Measurements from ENCODE around the gene BNC2.
A peak's percentile ranks its signal among the peaks of the same experiment; 100 is the strongest.

BNC2 gene

GRCh38 chr9:16387382-16387781 lies 483.1 kb downstream of the BNC2 start:
- DNase-seq (ENCODE audit: extremely low read depth, low read depth), result no peak
- TF ChIP-seq, protein P1, sequence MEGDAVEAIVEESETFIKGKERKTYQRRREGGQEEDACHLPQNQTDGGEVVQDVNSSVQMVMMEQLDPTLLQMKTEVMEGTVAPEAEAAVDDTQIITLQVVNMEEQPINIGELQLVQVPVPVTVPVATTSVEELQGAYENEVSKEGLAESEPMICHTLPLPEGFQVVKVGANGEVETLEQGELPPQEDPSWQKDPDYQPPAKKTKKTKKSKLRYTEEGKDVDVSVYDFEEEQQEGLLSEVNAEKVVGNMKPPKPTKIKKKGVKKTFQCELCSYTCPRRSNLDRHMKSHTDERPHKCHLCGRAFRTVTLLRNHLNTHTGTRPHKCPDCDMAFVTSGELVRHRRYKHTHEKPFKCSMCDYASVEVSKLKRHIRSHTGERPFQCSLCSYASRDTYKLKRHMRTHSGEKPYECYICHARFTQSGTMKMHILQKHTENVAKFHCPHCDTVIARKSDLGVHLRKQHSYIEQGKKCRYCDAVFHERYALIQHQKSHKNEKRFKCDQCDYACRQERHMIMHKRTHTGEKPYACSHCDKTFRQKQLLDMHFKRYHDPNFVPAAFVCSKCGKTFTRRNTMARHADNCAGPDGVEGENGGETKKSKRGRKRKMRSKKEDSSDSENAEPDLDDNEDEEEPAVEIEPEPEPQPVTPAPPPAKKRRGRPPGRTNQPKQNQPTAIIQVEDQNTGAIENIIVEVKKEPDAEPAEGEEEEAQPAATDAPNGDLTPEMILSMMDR (IDR thresholded peaks at IDR 0.05; ENCODE audit: low read depth, low read length), result no peak

DNA sequence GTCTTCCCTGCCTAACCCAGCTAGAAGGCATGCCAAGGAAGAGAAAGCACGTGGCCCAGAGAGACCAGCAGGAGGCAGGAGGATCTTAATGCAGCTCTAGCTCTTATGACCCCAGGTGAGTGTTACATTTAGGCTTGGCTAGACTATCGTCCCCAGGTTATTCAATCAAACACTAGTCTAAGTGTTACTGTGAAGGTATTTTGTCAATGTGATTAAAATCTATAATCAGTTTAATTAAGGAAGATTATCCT lies 483.7 kb downstream of the BNC2 start:
- TF ChIP-seq, protein P1 (IDR thresholded peaks at IDR 0.05; ENCODE audit: low read depth, low read length), result no peak
- DNase-seq (ENCODE audit: extremely low read depth, low read depth), result no peak

GRCh38 chr9:16386007-16386826 lies 484.3 kb downstream of the BNC2 start:
- DNase-seq (ENCODE audit: extremely low read depth, low read depth), result peak; percentile 66

DNA sequence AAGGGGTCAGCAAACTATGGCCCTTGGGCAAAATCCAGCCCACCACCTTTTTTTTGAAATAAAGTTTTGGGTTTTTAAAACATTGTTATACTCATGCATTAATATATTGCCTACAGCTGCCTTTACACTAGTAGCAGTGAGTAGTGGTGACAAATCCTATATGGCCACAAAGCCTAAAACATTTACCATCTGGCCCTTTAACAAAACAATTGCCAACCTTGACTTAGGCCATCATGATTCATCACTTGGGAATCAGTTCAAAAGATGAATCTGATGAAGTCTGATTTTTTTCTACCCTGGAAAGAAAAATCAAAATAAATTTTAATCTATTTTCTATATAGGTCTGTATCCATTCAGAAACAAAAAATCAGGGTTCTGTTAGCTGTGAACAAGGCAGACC lies 484.9 kb downstream of the BNC2 start:
- TF ChIP-seq, protein P1 (IDR thresholded peaks at IDR 0.05; ENCODE audit: low read depth, low read length), result no peak
- no peak for DNase-seq (ENCODE audit: extremely low read depth, low read depth)

More at GRCh38 chr9:16386007-16386826, 484.3 kb downstream of the BNC2 start:
- TF ChIP-seq, protein P1 (IDR thresholded peaks at IDR 0.05; ENCODE audit: low read depth, low read length), result no peak

DNA sequence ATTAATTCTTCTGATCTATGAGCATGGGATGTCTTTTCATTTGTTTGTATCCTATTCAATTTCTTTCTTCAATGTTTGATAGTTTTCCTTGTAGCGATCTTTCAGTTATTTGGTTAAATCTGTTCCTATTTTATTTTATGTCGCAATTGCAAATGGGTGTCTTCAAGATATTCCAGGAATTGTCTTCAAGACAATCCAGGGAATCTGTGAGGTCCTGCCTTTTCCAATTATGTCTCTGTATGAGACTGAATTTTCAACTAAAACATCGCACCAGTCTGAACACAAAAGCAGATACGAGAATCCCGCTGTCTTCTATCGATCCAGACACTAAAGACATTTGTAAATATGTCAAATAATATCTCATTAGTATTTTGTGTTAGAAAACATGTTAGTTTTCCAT lies 485.5 kb downstream of the BNC2 start:
- DNase-seq (ENCODE audit: extremely low read depth, low read depth), result no peak
- TF ChIP-seq, protein P1 (IDR thresholded peaks at IDR 0.05; ENCODE audit: low read depth, low read length), result no peak

DNA sequence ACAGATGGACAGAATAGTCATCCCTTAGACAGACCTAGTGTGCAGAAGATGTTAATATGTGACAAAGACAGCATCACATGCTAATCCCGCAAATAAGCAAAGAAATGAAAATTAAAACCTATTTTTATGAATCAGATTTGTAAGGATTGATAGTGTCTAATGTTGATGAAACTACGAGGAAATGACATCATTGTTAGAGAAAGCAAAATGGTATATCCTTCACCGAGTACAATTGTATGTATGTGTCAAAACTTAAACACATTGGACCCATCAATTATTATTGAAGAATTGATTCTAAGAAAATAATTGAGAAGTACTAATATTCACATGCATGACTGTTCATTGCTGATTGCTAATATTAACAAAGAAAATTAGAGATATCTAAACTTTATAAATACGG lies 493.2 kb downstream of the BNC2 start:
- TF ChIP-seq, protein P1 (IDR thresholded peaks at IDR 0.05; ENCODE audit: low read depth, low read length), result no peak
- no peak for DNase-seq (ENCODE audit: extremely low read depth, low read depth)

DNA sequence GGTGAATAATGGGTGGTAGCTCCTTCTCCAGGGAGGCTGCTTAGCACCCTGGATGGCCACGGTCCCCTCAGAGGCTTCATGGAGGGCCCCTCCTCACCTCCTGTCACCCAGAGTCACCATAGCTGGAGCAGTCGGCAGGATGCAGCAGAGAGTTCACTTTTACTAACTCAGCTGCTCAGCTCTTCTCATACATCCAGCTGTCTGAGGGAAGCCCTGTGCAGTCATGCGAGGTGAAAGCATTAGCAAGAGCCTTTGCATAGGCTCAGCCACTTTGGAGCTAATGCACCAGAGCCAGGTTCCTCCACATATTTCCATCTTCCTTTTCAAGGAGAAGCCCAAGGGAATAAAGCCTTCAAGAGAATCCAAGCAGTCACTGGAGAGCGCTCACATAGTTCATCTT lies 499.2 kb downstream of the BNC2 start:
- no peak for DNase-seq (ENCODE audit: extremely low read depth, low read depth)
- TF ChIP-seq, protein P1 (IDR thresholded peaks at IDR 0.05; ENCODE audit: low read depth, low read length), result no peak
